GM06990 (cell line): Measurements from ENCODE around the gene LINC00632.
A peak's percentile ranks its signal among the peaks of the same experiment; 100 is the strongest.

ENCODE experiments used
- DNase-seq: peaks from one replicate; pipeline ENCODE4 v3.0.0-alpha.2; 2011; ENCODE audit not compliant: insufficient read length; ENCODE audit errors: extremely low read depth
- H3K27me3 ChIP-seq: replicated peaks from 2 replicates; pipeline ENCODE4 v1.6.0; 2011; ENCODE audit warnings: low read length; ENCODE audit not compliant: control insufficient read depth, insufficient read depth
- H3K36me3 ChIP-seq: 2 replicates; pipeline ENCODE4 v1.5.1; 2011; ENCODE audit warnings: low read length; ENCODE audit not compliant: control insufficient read depth, insufficient read depth
- H3K4me3 ChIP-seq: replicated peaks from 2 replicates; pipeline ENCODE4 v1.5.1; 2011; ENCODE audit warnings: low read depth, mild to moderate bottlenecking, control low read depth, low read length
- TF ChIP-seq, protein P1 (sequence below): IDR thresholded peaks from 2 replicates; pipeline ENCODE4 v1.5.1; 2011; ENCODE audit warnings: low read length, control low read depth, mild to moderate bottlenecking, inconsistent platforms; ENCODE audit not compliant: insufficient read depth, poor library complexity, severe bottlenecking

Gene LINC00632

GRCh38 chrX:140794642-140795041 lies 85.1 kb downstream of the LINC00632 start:
- TF ChIP-seq, protein P1, sequence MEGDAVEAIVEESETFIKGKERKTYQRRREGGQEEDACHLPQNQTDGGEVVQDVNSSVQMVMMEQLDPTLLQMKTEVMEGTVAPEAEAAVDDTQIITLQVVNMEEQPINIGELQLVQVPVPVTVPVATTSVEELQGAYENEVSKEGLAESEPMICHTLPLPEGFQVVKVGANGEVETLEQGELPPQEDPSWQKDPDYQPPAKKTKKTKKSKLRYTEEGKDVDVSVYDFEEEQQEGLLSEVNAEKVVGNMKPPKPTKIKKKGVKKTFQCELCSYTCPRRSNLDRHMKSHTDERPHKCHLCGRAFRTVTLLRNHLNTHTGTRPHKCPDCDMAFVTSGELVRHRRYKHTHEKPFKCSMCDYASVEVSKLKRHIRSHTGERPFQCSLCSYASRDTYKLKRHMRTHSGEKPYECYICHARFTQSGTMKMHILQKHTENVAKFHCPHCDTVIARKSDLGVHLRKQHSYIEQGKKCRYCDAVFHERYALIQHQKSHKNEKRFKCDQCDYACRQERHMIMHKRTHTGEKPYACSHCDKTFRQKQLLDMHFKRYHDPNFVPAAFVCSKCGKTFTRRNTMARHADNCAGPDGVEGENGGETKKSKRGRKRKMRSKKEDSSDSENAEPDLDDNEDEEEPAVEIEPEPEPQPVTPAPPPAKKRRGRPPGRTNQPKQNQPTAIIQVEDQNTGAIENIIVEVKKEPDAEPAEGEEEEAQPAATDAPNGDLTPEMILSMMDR, result no peak
- Histone ChIP-seq H3K27me3 (no peaks in the 10 kb centered on the region), H3K36me3 (no peaks in the 10 kb centered on the region), H3K4me3 (no peak overlapping the region)
- DNase-seq, result no peak

- H3K27me3 ChIP-seq, result no peaks in the 10 kb centered on the region
- no peak for DNase-seq
- TF ChIP-seq, protein P1, result no peak
- no peaks in the 10 kb centered on the region for H3K36me3 ChIP-seq
- H3K4me3 ChIP-seq, result no peak overlapping the region
Observed at GRCh38 chrX:140799216-140799615, 89.7 kb downstream of the LINC00632 start.

GRCh38 chrX:140804292-140804691 lies 94.7 kb downstream of the LINC00632 start:
- H3K4me3 ChIP-seq, result no peak overlapping the region
- no peaks in the 10 kb centered on the region for H3K27me3 ChIP-seq
- no peaks in the 10 kb centered on the region for H3K36me3 ChIP-seq
- DNase-seq, result no peak
- TF ChIP-seq, protein P1, result no peak

DNA sequence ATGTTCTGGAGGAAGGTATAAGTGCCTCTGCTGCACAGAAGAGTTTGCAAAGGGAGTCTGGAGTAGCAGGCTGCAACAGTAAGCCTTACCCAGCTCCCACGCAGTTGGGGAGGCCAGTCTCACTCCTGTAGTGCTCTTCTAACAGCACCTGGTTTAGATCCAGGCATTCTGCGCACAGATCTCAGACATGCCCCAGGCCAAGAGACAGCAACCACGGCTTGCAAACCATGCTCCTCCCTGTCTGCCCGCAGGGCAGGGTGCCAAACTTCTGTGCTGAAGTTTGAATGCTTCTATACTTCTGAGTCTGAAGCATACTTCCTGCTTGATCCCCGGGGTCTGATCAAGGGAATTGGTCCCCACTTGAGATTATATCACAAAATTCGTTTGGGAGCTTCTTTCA lies 106.3 kb downstream of the LINC00632 start:
- no peak for DNase-seq
- Histone ChIP-seq H3K27me3 (no peaks in the 10 kb centered on the region), H3K36me3 (no peaks in the 10 kb centered on the region), H3K4me3 (no peak overlapping the region)
- TF ChIP-seq, protein P1, result no peak

- H3K36me3 ChIP-seq, result no peaks in the 10 kb centered on the region
- H3K4me3 ChIP-seq, result no peak overlapping the region
- TF ChIP-seq, protein P1, result peak; percentile 53
- no peak for DNase-seq
- H3K27me3 ChIP-seq, result no peaks in the 10 kb centered on the region
Observed at GRCh38 chrX:140817943-140818342, 108.4 kb downstream of the LINC00632 start.

DNA sequence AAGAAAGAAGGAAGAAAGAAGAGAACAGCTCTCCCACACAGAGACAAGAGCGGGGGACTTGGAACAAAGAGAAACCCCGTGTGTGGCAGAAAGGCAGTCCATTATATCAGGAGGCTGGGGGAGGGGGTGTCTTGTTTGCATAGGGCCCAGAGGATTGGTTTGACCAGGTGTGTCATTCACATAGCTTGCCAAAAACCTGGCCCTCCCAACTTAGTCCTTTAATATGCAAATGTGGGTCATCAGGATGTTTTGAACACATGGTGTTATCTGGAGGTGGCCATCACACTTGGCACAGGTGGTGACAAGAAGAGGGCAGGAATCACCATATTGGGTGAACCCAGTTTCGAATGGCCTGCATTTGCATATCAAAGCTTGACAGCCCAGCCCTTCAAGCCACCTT lies 111.7 kb downstream of the LINC00632 start:
- TF ChIP-seq, protein P1, result no peak
- DNase-seq, result no peak

More for the DNA sequence above, 111.7 kb downstream of the LINC00632 start:
- Histone ChIP-seq H3K4me3 (no peak overlapping the region), H3K27me3 (no peaks in the 10 kb centered on the region), H3K36me3 (no peaks in the 10 kb centered on the region)
